ENCODE data around the gene SUMO4.

DNA sequence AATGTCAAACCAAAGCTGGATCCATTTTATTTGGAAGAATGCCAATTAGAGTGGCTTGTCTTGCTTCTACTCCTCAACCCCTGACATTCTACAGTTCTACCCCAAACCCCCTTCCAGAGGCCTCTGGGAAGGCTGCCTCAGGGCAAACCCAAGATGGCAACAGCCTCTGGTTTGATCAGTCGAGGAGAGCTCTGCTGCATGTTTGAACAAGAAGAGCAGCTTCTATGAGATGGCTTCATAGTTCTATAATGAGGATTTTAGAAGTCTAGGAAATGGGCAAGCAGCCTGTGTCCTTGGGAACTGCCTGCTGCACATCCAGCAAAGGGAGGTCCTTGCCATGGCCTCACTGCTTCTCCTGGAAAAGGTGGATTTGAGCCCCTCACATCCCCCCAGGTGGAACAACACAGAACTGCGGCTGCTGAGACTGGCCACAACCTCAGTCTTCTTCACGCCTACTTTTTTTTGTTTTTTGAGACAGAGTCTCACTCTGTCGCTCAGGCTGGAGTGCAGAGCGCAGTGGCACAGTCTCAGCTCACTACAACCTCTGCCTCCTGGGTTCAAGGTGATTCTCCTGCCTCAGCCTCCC is 46.8 kb downstream of the SUMO4 start:
- TF ChIP-seq, protein P1, sequence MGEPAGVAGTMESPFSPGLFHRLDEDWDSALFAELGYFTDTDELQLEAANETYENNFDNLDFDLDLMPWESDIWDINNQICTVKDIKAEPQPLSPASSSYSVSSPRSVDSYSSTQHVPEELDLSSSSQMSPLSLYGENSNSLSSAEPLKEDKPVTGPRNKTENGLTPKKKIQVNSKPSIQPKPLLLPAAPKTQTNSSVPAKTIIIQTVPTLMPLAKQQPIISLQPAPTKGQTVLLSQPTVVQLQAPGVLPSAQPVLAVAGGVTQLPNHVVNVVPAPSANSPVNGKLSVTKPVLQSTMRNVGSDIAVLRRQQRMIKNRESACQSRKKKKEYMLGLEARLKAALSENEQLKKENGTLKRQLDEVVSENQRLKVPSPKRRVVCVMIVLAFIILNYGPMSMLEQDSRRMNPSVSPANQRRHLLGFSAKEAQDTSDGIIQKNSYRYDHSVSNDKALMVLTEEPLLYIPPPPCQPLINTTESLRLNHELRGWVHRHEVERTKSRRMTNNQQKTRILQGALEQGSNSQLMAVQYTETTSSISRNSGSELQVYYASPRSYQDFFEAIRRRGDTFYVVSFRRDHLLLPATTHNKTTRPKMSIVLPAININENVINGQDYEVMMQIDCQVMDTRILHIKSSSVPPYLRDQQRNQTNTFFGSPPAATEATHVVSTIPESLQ (CRISPR knock-in tag; IDR thresholded peaks at IDR 0.05), result no peak
- TF ChIP-seq, protein P2, sequence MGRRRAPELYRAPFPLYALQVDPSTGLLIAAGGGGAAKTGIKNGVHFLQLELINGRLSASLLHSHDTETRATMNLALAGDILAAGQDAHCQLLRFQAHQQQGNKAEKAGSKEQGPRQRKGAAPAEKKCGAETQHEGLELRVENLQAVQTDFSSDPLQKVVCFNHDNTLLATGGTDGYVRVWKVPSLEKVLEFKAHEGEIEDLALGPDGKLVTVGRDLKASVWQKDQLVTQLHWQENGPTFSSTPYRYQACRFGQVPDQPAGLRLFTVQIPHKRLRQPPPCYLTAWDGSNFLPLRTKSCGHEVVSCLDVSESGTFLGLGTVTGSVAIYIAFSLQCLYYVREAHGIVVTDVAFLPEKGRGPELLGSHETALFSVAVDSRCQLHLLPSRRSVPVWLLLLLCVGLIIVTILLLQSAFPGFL (CRISPR knock-in tag; IDR thresholded peaks at IDR 0.05), result no peak
- TF ChIP-seq ZFP1 (CRISPR knock-in tag; IDR thresholded peaks at IDR 0.05) (no peak), EZH2 (IDR thresholded peaks at IDR 0.05; ENCODE audit: borderline replicate concordance, low read depth, low read length) (no peak), GTF2F1 (IDR thresholded peaks at IDR 0.05; ENCODE audit: low read depth, low read length) (no peak)
- TF ChIP-seq, protein P3, sequence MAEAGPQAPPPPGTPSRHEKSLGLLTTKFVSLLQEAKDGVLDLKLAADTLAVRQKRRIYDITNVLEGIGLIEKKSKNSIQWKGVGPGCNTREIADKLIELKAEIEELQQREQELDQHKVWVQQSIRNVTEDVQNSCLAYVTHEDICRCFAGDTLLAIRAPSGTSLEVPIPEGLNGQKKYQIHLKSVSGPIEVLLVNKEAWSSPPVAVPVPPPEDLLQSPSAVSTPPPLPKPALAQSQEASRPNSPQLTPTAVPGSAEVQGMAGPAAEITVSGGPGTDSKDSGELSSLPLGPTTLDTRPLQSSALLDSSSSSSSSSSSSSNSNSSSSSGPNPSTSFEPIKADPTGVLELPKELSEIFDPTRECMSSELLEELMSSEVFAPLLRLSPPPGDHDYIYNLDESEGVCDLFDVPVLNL (CRISPR knock-in tag; IDR thresholded peaks at IDR 0.05; ENCODE audit: low read depth), result no peak

Data from K562 (cell line).